Hepatocyte (in vitro differentiated cells): ENCODE measurements around the gene MLC1. TPM values are rescaled to one million over a fixed set of nuclear protein-coding genes. Genes with fewer than 3 reads are reported as not detected.
A peak's percentile ranks its signal among the peaks of the same experiment; 100 is the strongest.

Experiments used
- DNase-seq: peaks from one replicate; pipeline ENCODE4 v3.0.0-alpha.2; 2016; ENCODE audit warnings: low spot score
- H2AFZ ChIP-seq: fragments of 200-600 bp; sonication (generic); 2 replicates; pipeline ENCODE4 v1.6.0; 2016; ENCODE audit warnings: antibody characterized with exemption, mild to moderate bottlenecking
- H3K27ac ChIP-seq: fragments of 200-600 bp; sonication (generic); 2 replicates; pipeline ENCODE4 v1.5.1; 2016; ENCODE audit warnings: mild to moderate bottlenecking
- H3K27me3 ChIP-seq: fragments of 200-600 bp; sonication (generic); 2 replicates; pipeline ENCODE4 v1.6.1; 2016
- H3K36me3 ChIP-seq: fragments of 200-600 bp; sonication (generic); replicated peaks from 2 replicates; pipeline ENCODE4 v1.5.1; 2016; ENCODE audit warnings: low read depth; ENCODE audit not compliant: insufficient read depth
- H3K4me1 ChIP-seq: fragments of 200-600 bp; sonication (generic); 2 replicates; pipeline ENCODE4 v1.5.1; 2016; ENCODE audit warnings: mild to moderate bottlenecking, moderate library complexity; ENCODE audit not compliant: insufficient read depth
- H3K4me2 ChIP-seq: fragments of 200-600 bp; sonication (generic); 2 replicates; pipeline ENCODE4 v1.6.0; 2016
- H3K4me3 ChIP-seq: fragments of 200-600 bp; sonication (generic); 2 replicates; pipeline ENCODE4 v1.5.1; 2016; ENCODE audit warnings: mild to moderate bottlenecking
- H3K79me2 ChIP-seq: fragments of 200-600 bp; sonication (generic); 2 replicates; pipeline ENCODE4 v1.6.0; 2017; ENCODE audit warnings: mild to moderate bottlenecking
- H3K9me2 ChIP-seq: fragments of 200-600 bp; sonication (generic); replicated peaks from 2 replicates; pipeline ENCODE4 v1.6.0; 2017; ENCODE audit warnings: mild to moderate bottlenecking; ENCODE audit not compliant: insufficient read depth
- H3K9me3 ChIP-seq: fragments of 200-600 bp; sonication (generic); 2 replicates; pipeline ENCODE4 v1.5.1; 2016; ENCODE audit warnings: low read depth, mild to moderate bottlenecking
- H4K20me1 ChIP-seq: fragments of 200-600 bp; sonication (generic); 2 replicates; pipeline ENCODE4 v1.6.0; 2016; ENCODE audit warnings: mild to moderate bottlenecking; ENCODE audit not compliant: insufficient read depth, poor library complexity, severe bottlenecking
- CTCF ChIP-seq: fragments of 200-600 bp; sonication (generic); IDR thresholded peaks from 2 replicates; pipeline ENCODE4 v1.5.1; 2016; ENCODE audit warnings: antibody characterized with exemption, mild to moderate bottlenecking; ENCODE audit not compliant: poor library complexity
- EZH2 ChIP-seq: fragments of 200-600 bp; sonication (generic); IDR thresholded peaks from 2 replicates; pipeline ENCODE4 v1.6.1; 2016; ENCODE audit warnings: antibody characterized with exemption, mild to moderate bottlenecking, borderline replicate concordance
- EZH2phosphoT487 ChIP-seq: fragments of 200-600 bp; sonication (generic); IDR thresholded peaks from one replicate; pipeline ENCODE4 v1.6.1; 2018; ENCODE audit warnings: antibody characterized with exemption, mild to moderate bottlenecking, low read depth, moderate library complexity; ENCODE audit not compliant: unreplicated experiment, severe bottlenecking
- WGBS: methylation state at CpG from one replicate; pipeline ENCODE4 v1.1.6; 2016; ENCODE audit warnings: low lambda C conversion rate; ENCODE audit errors: missing lambda C conversion rate; 5-methylcytosine and 5-hydroxymethylcytosine counted together
- polyA plus RNA-seq: library from polyadenylated mRNA; unstranded; fragments of >200 nt; fragmentation: Nextera tagmentation; extraction: Ambion mirVana; gene quantifications from 2 replicates; pipeline ENCODE4 v1.2.1, GENCODE V29; 2016
- total RNA-seq: library from RNA; depleted of rRNA; stranded (reverse); fragments of >200 nt; gene quantifications from 2 replicates; pipeline ENCODE4 v1.2.3, GENCODE V29; 2014

Gene MLC1
- total and polyA plus RNA-seq, 2 experiments from 2014 or later: 3.3 to 8.2 TPM

GRCh38 chr22:50084080-50084477 is 1.1 kb downstream of the MLC1 start:
- Histone ChIP-seq H3K4me2 (no peak overlapping the region), H3K27ac (no peak overlapping the region), H3K9me2 (no peaks in the 10 kb centered on the region), H3K4me1 (peaks cover 45% of the 10 kb centered on the region), H3K4me3 (no peak overlapping the region), H3K79me2 (no peaks in the 10 kb centered on the region), H4K20me1 (no peaks in the 10 kb centered on the region), H3K9me3 (no peaks in the 10 kb centered on the region), H3K27me3 (no peaks in the 10 kb centered on the region), H2AFZ (no peak overlapping the region), H3K36me3 (no peaks in the 10 kb centered on the region)
- 84% methylated on average over 10 of the region's 10 CpGs for WGBS
- TF ChIP-seq EZH2phosphoT487 (no peak), CTCF (no peak), EZH2 (no peak)
- no peak for DNase-seq

- TF ChIP-seq EZH2: no peak
- Histone ChIP-seq H3K79me2 (no peaks in the 10 kb centered on the region), H3K9me3 (no peaks in the 10 kb centered on the region), H3K27me3 (no peaks in the 10 kb centered on the region), H3K4me1 (peaks cover 50% of the 10 kb centered on the region), H4K20me1 (no peaks in the 10 kb centered on the region), H3K36me3 (no peaks in the 10 kb centered on the region), H3K27ac (no peak overlapping the region), H3K4me3 (no peak overlapping the region), H3K9me2 (no peaks in the 10 kb centered on the region), H2AFZ (no peak overlapping the region), H3K4me2 (no peak overlapping the region)
- WGBS: 71% methylated on average over 15 of the region's 18 CpGs
- DNase-seq: peak; percentile 47
Measured at GRCh38 chr22:50083462-50084079, 1.7 kb downstream of the MLC1 start.

GRCh38 chr22:50082961-50083461 is 2.2 kb downstream of the MLC1 start:
- no peaks in the 10 kb centered on the region for H3K79me2 ChIP-seq
- peak; percentile 79 for DNase-seq
- H3K4me3 ChIP-seq: no peak overlapping the region
- H3K27ac ChIP-seq: peak overlapping the region; percentile 51
- 69% methylated on average over 21 of the region's 21 CpGs for WGBS
- H3K9me2 ChIP-seq: no peaks in the 10 kb centered on the region
- TF ChIP-seq EZH2phosphoT487 (no peak), CTCF (no peak), EZH2 (no peak)
- peaks cover 52% of the 10 kb centered on the region for H3K4me1 ChIP-seq
- no peaks in the 10 kb centered on the region for H3K27me3 ChIP-seq
- H4K20me1 ChIP-seq: no peaks in the 10 kb centered on the region
- H3K9me3 ChIP-seq: no peaks in the 10 kb centered on the region
- H3K36me3 ChIP-seq: no peaks in the 10 kb centered on the region
- H2AFZ ChIP-seq: no peak overlapping the region
- no peak overlapping the region for H3K4me2 ChIP-seq

- no peaks in the 10 kb centered on the region for H3K27me3 ChIP-seq
- 93% methylated on average over 11 of the region's 18 CpGs for WGBS
Measured at GRCh38 chr22:50082197-50082715, 3.0 kb downstream of the MLC1 start.

More at GRCh38 chr22:50082197-50082715, 3.0 kb downstream of the MLC1 start:
- DNase-seq: no peak
- H4K20me1 ChIP-seq: no peaks in the 10 kb centered on the region
- no peaks in the 10 kb centered on the region for H3K9me2 ChIP-seq
- no peak overlapping the region for H3K4me2 ChIP-seq
- H3K27ac ChIP-seq: no peak overlapping the region
- TF ChIP-seq EZH2phosphoT487 (no peak), EZH2 (no peak), CTCF (no peak)
- H3K4me3 ChIP-seq: no peak overlapping the region
- no peak overlapping the region for H2AFZ ChIP-seq
- no peaks in the 10 kb centered on the region for H3K9me3 ChIP-seq
- H3K4me1 ChIP-seq: peaks cover 52% of the 10 kb centered on the region
- H3K36me3 ChIP-seq: no peaks in the 10 kb centered on the region
- H3K79me2 ChIP-seq: no peaks in the 10 kb centered on the region
